ENCODE measurements around the gene HTR6. TPM values are rescaled to one million over a fixed set of nuclear protein-coding genes. Genes with fewer than 3 reads are reported as not detected.

Gene HTR6
- total RNA-seq, 1 donor from 2014 or later = not detected

DNA sequence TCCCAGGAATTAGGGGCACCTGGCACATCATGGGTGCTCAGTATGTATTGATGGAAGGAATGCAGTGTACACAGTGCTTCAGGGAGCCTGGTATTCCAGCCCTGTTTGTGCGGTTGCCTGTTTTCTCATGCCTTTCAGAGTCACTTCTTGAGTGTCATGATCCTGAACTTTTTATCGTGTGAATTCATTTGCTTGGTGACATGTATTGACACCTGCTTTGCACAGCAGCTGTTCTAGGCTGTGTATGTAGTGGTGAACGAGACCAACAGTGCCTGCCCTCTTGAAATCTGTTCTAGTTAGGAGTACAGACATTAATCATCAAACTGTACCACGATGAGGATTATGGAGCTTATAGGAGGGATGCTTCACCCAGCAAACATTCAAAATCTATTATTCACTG lies 6.1 kb downstream of the HTR6 start:
- DNase-seq (ENCODE audit: extremely low spot score, unreplicated experiment) = no peak
- Mint-ChIP-seq H3K27me3 (peaks cover 89% of the 10 kb centered on the region), H3K27ac (no peak overlapping the region), H3K36me3 (no peaks in the 10 kb centered on the region), H3K4me3 (no peak overlapping the region), H3K9me3 (no peaks in the 10 kb centered on the region), H3K4me1 (ENCODE audit: unreplicated experiment) (no peaks in the 10 kb centered on the region)
- TF ChIP-seq, protein P1, sequence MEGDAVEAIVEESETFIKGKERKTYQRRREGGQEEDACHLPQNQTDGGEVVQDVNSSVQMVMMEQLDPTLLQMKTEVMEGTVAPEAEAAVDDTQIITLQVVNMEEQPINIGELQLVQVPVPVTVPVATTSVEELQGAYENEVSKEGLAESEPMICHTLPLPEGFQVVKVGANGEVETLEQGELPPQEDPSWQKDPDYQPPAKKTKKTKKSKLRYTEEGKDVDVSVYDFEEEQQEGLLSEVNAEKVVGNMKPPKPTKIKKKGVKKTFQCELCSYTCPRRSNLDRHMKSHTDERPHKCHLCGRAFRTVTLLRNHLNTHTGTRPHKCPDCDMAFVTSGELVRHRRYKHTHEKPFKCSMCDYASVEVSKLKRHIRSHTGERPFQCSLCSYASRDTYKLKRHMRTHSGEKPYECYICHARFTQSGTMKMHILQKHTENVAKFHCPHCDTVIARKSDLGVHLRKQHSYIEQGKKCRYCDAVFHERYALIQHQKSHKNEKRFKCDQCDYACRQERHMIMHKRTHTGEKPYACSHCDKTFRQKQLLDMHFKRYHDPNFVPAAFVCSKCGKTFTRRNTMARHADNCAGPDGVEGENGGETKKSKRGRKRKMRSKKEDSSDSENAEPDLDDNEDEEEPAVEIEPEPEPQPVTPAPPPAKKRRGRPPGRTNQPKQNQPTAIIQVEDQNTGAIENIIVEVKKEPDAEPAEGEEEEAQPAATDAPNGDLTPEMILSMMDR (conservative IDR thresholded peaks at IDR 0.05) = no peak

DNA sequence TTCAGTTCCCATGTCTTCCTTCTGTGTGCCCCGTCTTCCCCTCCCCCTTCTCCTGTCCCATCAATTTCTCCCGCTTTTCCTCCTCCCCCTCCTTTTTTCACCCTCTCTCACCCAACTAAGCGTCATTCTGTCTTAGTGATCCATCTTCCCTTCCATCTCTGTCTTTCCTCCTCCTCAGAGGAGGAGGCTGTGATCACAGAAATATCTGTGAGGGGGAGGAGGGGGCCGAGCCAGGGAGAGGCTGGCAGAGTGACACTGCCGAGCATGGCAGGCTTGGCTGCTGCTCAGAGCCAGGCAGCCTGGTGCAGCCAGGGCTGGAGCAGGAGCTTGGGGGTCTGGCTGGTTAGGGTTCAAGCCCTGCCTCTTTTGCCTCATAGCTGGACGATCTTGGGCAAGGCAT lies 7.6 kb downstream of the HTR6 start:
- TF ChIP-seq, protein P1 (conservative IDR thresholded peaks at IDR 0.05) = no peak
- Mint-ChIP-seq H3K36me3 (no peaks in the 10 kb centered on the region), H3K27me3 (peaks cover 87% of the 10 kb centered on the region), H3K4me1 (ENCODE audit: unreplicated experiment) (no peaks in the 10 kb centered on the region), H3K4me3 (no peak overlapping the region), H3K9me3 (no peaks in the 10 kb centered on the region), H3K27ac (no peak overlapping the region)
- no peak for DNase-seq (ENCODE audit: extremely low spot score, unreplicated experiment)

DNA sequence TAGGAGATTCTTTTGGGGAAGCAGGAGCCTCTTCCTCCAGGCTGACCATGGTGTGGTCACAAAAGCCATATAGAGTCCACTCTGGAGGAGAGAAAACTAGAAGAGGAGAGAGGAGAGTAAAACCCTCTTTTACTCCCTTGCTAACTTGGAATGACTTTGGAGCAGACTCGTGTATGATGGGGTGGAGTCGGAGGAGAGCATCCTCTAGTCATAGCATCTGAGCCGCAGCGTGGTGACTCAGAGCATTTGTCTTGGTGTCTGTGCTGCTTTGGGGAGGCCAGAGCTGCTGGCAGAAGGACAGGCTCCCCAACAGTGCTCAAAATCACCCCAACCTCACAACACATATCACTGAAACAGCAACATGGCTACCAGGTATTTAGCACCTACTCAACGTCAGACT lies 11.1 kb downstream of the HTR6 start:
- no peaks in the 10 kb centered on the region for H3K9me3 Mint-ChIP-seq
- H3K4me1 Mint-ChIP-seq (ENCODE audit: unreplicated experiment) = no peaks in the 10 kb centered on the region
- peaks cover 59% of the 10 kb centered on the region for H3K27me3 Mint-ChIP-seq
- DNase-seq (ENCODE audit: extremely low spot score, unreplicated experiment) = no peak
- H3K36me3 Mint-ChIP-seq = no peaks in the 10 kb centered on the region
- H3K27ac Mint-ChIP-seq = no peak overlapping the region
- TF ChIP-seq, protein P1 (conservative IDR thresholded peaks at IDR 0.05) = no peak
- H3K4me3 Mint-ChIP-seq = no peak overlapping the region

DNA sequence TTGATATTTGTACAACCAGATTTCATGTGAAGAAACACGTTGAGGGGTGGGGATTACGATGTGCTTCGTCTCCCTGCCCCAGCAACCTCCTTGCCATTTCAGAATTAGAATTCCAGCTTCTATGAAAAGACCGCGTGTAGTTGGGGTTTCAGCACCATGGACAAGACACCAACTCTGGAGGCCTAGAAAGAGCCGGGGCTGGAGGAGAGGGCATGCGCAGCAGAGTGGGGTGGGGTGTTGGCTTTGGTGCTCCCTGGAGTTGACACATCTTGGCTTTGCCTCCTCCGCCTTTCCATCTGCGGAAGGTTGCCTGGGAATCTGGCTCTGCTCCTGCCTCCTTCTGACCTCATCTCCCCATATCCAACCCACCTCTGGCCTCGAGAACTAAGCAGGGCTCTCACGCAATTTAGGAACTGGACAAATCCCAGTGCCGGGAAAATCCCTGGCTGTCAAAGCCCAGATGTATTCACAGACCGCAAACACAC lies 11.8 kb downstream of the HTR6 start:
- H3K4me1 Mint-ChIP-seq (ENCODE audit: unreplicated experiment) = no peaks in the 10 kb centered on the region
- H3K4me3 Mint-ChIP-seq = no peak overlapping the region
- H3K27ac Mint-ChIP-seq = no peak overlapping the region
- no peaks in the 10 kb centered on the region for H3K9me3 Mint-ChIP-seq
- no peak for DNase-seq (ENCODE audit: extremely low spot score, unreplicated experiment)
- TF ChIP-seq, protein P1 (conservative IDR thresholded peaks at IDR 0.05) = no peak
- H3K27me3 Mint-ChIP-seq = peaks cover 52% of the 10 kb centered on the region
- no peaks in the 10 kb centered on the region for H3K36me3 Mint-ChIP-seq

DNA sequence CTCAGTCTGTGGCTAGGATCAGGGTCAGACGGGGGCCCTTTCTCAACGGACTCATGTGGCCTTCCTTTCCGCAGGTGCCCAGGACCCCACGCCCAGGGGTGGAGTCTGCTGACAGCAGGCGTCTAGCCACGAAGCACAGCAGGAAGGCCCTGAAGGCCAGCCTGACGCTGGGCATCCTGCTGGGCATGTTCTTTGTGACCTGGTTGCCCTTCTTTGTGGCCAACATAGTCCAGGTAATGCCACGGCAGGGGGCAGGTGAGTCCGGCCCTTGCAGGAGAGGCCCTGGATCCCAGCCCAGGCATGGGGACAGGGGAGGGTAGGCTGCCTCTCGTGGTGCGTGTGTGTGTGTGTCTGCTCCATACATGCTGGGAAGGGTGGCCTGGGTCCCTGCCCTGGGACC lies 13.8 kb downstream of the HTR6 start:
- Mint-ChIP-seq H3K36me3 (no peaks in the 10 kb centered on the region), H3K27ac (no peak overlapping the region), H3K4me1 (ENCODE audit: unreplicated experiment) (no peaks in the 10 kb centered on the region), H3K4me3 (no peak overlapping the region), H3K27me3 (peaks cover 34% of the 10 kb centered on the region), H3K9me3 (no peaks in the 10 kb centered on the region)
- DNase-seq (ENCODE audit: extremely low spot score, unreplicated experiment) = no peak
- TF ChIP-seq, protein P1 (conservative IDR thresholded peaks at IDR 0.05) = no peak

DNA sequence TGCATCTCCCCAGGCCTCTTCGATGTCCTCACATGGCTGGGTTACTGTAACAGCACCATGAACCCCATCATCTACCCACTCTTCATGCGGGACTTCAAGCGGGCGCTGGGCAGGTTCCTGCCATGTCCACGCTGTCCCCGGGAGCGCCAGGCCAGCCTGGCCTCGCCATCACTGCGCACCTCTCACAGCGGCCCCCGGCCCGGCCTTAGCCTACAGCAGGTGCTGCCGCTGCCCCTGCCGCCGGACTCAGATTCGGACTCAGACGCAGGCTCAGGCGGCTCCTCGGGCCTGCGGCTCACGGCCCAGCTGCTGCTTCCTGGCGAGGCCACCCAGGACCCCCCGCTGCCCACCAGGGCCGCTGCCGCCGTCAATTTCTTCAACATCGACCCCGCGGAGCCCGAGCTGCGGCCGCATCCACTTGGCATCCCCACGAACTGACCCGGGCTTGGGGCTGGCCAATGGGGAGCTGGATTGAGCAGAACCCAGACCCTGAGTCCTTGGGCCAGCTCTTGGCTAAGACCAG lies 14.3 kb downstream of the HTR6 start:
- no peaks in the 10 kb centered on the region for H3K4me1 Mint-ChIP-seq (ENCODE audit: unreplicated experiment)
- H3K4me3 Mint-ChIP-seq = no peak overlapping the region
- no peaks in the 10 kb centered on the region for H3K9me3 Mint-ChIP-seq
- DNase-seq (ENCODE audit: extremely low spot score, unreplicated experiment) = no peak
- TF ChIP-seq, protein P1 (conservative IDR thresholded peaks at IDR 0.05) = no peak
- peaks cover 32% of the 10 kb centered on the region for H3K27me3 Mint-ChIP-seq
- H3K36me3 Mint-ChIP-seq = no peaks in the 10 kb centered on the region
- no peak overlapping the region for H3K27ac Mint-ChIP-seq

Data from type B pancreatic cell (in vitro differentiated cells).